Effector memory CD4-positive, alpha-beta T cell (primary cell): ENCODE data around the gene MYL12B.

Source experiments
- DNase-seq, 3 donors: peaks; one replicate each; pipeline ENCODE4 v3.0.0-alpha.2; 2020
- H3K27ac ChIP-seq: 2 replicates; pipeline ENCODE4 v1.7.0; 2013; ENCODE audit warnings: mild to moderate bottlenecking, low read length, moderate library complexity; ENCODE audit not compliant: insufficient read depth, poor library complexity, severe bottlenecking
- H3K27me3 ChIP-seq: replicated peaks from 2 replicates; pipeline ENCODE4 v1.7.0; 2013; ENCODE audit warnings: mild to moderate bottlenecking, low read length; ENCODE audit not compliant: insufficient read depth, control insufficient read depth, poor library complexity, severe bottlenecking
- H3K36me3 ChIP-seq: 2 replicates; pipeline ENCODE4 v1.7.0; 2013; ENCODE audit warnings: mild to moderate bottlenecking, low read length, moderate library complexity; ENCODE audit not compliant: control insufficient read depth, insufficient read depth
- H3K4me1 ChIP-seq: 2 replicates; pipeline ENCODE4 v1.7.0; 2013; ENCODE audit warnings: low read length, mild to moderate bottlenecking; ENCODE audit not compliant: control insufficient read depth, insufficient read depth, poor library complexity, severe bottlenecking
- H3K4me3 ChIP-seq: 2 replicates; pipeline ENCODE4 v1.7.0; 2013; ENCODE audit warnings: low read length, low read depth, mild to moderate bottlenecking; ENCODE audit not compliant: insufficient read depth, poor library complexity, severe bottlenecking
- H3K9me3 ChIP-seq: 2 replicates; pipeline ENCODE4 v1.7.0; 2013; ENCODE audit warnings: mild to moderate bottlenecking, low read length, moderate library complexity; ENCODE audit not compliant: control insufficient read depth

MYL12B gene

GRCh38 chr18:3235846-3236245, 26.1 kb upstream of the MYL12B start:
- Histone ChIP-seq H3K4me3 (no peak overlapping the region), H3K36me3 (no peaks in the 10 kb centered on the region), H3K9me3 (no peaks in the 10 kb centered on the region), H3K4me1 (no peaks in the 10 kb centered on the region), H3K27ac (no peak overlapping the region), H3K27me3 (no peaks in the 10 kb centered on the region)
- DNase-seq: no peak

GRCh38 chr18:3236470-3236869, 25.5 kb upstream of the MYL12B start:
- H3K4me1 ChIP-seq: no peaks in the 10 kb centered on the region
- H3K36me3 ChIP-seq: no peaks in the 10 kb centered on the region
- H3K9me3 ChIP-seq: no peaks in the 10 kb centered on the region
- H3K27ac ChIP-seq: no peak overlapping the region
- H3K4me3 ChIP-seq: no peak overlapping the region
- DNase-seq: no peak
- no peaks in the 10 kb centered on the region for H3K27me3 ChIP-seq

DNA sequence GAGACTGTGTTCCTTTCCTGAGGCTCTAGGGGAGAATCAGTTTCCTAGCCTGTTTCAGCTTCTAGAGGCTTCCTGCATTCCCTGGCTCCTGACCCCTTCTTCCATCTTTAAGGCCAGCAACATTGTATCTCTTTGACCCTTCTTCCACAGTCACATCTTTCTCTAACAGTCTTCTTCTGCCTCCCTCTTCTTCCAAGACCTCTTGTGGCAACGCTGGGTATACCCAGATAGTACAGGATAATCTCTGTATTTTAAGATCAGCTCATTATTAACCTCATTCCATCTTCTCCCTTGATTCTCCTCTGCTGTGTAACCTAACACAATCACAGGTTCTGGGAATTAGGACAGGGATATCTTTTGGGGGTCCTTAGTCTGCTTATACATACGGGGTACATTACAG, 23.2 kb upstream of the MYL12B start:
- Histone ChIP-seq H3K4me1 (no peaks in the 10 kb centered on the region), H3K27me3 (no peaks in the 10 kb centered on the region), H3K9me3 (no peaks in the 10 kb centered on the region), H3K36me3 (no peaks in the 10 kb centered on the region), H3K4me3 (no peak overlapping the region), H3K27ac (no peak overlapping the region)
- DNase-seq: no peak

GRCh38 chr18:3245185-3245564, 16.8 kb upstream of the MYL12B start:
- Histone ChIP-seq H3K27me3 (no peaks in the 10 kb centered on the region), H3K4me3 (no peak overlapping the region), H3K27ac (no peak overlapping the region), H3K4me1 (peaks cover 8% of the 10 kb centered on the region), H3K9me3 (no peaks in the 10 kb centered on the region), H3K36me3 (no peaks in the 10 kb centered on the region)
- no peak for DNase-seq

DNA sequence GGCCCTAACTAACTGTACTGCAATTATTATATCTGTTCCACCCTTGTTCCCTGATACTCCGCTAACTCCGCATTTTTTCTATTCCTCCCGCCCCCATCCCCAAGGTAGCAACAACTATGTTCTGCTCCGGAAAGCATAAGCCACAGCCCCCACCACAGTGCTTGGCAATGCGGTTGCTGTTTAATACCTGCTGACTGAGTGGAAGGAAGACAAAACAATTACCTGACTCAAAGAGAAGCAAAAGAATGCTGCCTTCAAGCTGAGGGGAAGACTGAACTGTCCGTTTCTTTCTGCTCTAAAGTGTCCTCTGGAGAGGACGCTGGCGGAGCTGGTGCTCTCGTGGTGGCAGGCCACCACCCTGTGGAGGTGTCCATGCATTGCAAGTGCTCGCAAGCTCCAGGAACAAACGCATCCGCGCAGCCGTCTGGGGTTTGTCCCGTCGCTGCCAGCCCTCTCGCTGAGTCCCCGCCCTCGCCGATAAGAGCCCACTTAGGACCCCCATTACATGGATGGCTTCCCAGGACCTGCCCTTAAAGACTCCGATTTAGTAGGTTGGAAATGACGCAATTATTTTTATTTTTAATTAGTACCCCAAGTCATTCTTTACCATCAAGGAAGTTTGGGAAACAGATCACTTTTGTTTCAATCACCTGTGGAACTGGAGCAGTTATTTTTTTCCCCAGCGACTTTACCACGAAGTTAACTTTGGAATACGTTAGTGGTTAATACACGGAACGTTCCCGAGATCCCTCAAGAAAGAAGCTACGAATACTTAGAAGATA, 15.9 kb upstream of the MYL12B start:
- Histone ChIP-seq H3K9me3 (no peaks in the 10 kb centered on the region), H3K4me1 (peaks cover 11% of the 10 kb centered on the region), H3K36me3 (no peaks in the 10 kb centered on the region), H3K27ac (peak overlapping the region; percentile 85), H3K4me3 (peak overlapping the region; percentile 79), H3K27me3 (no peaks in the 10 kb centered on the region)
- DNase-seq: peak; percentile 49 to 66 (median 58)

- Histone ChIP-seq H3K36me3 (no peaks in the 10 kb centered on the region), H3K4me1 (peaks cover 16% of the 10 kb centered on the region), H3K4me3 (peak overlapping the region; percentile 79), H3K27ac (peak overlapping the region; percentile 85), H3K9me3 (no peaks in the 10 kb centered on the region), H3K27me3 (no peaks in the 10 kb centered on the region)
- peak in 1 of 3 donors; percentile 11 for DNase-seq
These were observed 15.2 kb upstream of the MYL12B start for GRCh38 chr18:3246635-3247239.

DNA sequence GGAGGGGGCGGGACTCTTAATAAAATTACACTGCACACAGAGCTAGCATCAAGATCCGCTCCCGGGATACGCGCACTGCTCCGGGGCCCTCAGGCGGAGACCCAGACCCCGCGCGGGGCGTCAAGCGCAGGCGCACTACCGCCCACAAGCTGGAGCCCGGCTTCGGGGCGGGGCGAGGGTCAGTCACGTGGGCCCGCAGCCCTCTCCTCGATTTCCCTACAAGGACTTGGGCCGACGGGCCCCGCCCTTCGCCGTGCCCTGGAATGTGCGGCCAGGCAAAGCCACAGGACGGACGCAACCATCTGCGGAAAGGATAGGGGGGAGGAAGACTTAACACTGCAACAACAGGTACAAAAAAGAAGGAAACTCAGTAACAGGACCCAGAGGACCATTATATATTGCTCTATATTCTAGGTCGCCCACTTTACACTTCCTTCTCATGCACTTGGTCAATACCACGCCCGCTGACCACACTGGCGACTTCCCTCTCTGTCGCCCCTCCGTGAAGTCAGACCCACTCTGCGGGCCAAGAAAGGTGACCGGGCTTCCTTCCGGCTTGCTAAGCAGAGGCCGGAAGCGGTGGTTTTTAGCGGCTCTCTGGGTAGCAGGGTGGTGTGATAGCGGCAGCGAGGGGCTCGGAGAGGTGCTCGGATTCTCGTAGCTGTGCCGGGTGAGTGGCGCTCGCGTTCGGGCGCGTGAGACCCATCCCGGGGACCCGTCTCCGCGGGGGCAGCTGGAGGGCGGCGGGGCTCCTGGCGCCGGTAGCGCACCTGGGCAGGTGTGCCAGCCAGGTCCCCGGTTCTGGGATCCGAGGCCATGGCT, 14.5 kb upstream of the MYL12B start, which contains the start of gene MYL12A:
MYL12A (plus strand) TSS at position 562 of the 822 bp plus-strand sequence. CDS start 5,447 bp downstream, outside the sequence.
- peaks cover 20% of the 10 kb centered on the region for H3K4me1 ChIP-seq

DNA sequence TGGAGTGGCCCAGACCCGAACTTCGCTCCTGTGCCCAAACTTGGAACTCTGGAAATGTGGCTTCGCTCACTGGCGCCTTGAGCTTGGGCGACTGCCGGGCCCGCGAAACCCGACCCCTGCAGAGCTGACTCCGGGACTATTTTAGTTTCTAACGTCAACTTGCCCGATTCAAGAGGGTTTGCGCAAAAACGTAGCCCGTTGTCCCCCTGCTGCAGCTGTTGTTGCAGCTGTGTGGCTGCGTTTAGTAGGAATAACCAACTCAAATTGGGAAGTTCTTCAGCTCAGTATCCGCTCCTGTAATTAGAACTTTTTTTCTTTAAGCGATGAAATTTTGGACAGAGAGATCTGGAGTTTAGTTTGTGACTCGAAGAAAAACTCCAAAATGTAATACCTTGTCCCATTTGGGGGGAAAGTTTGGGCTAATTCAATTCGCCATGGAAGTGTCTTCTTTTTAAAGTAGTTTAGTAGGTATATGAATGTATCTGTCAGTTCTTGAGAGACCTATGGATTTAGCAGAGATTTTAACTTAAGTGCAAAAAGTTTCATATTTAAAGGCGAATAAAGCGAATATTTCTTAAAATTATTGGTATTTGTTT, 13.8 kb upstream of the MYL12B start:
- Histone ChIP-seq H3K9me3 (no peaks in the 10 kb centered on the region), H3K27me3 (no peaks in the 10 kb centered on the region), H3K27ac (peak overlapping the region; percentile 85), H3K36me3 (no peaks in the 10 kb centered on the region), H3K4me3 (peak overlapping the region; percentile 79), H3K4me1 (peaks cover 28% of the 10 kb centered on the region)
- DNase-seq: no peak

More for the DNA sequence above, 14.5 kb upstream of the MYL12B start, which contains the start of gene MYL12A:
- Histone ChIP-seq H3K4me3 (peak within 1 kb of the TSS; percentile 79), H3K27me3 (no peaks in the 10 kb centered on the region), H3K9me3 (no peaks in the 10 kb centered on the region), H3K27ac (peak within 1 kb of the TSS; percentile 85), H3K36me3 (no peaks in the 10 kb centered on the region)
- peak; percentile 79 to 86 (median 84) for DNase-seq

- peak in 1 of 3 donors; percentile 12 for DNase-seq
- peak overlapping the region; percentile 79 for H3K4me3 ChIP-seq
- H3K4me1 ChIP-seq: peaks cover 34% of the 10 kb centered on the region
These were observed 13.1 kb upstream of the MYL12B start for GRCh38 chr18:3248658-3249359.

More at GRCh38 chr18:3248658-3249359, 13.1 kb upstream of the MYL12B start:
- Histone ChIP-seq H3K27ac (peak overlapping the region; percentile 85), H3K27me3 (no peaks in the 10 kb centered on the region), H3K36me3 (peaks cover 6% of the 10 kb centered on the region), H3K9me3 (no peaks in the 10 kb centered on the region)
